HAP-1 (cell line): ENCODE data around the gene SYNCRIP.

Experiments used
- DNase-seq, 2 experiments: peaks; one replicate each; pipeline ENCODE4 v3.0.0-alpha.2; 2016 to 2020; ENCODE audit warnings: low spot score in 2 of 2
- H3K27me3 ChIP-seq: fragments of 250-450 bp; sonication (Bioruptor Pico); 2 replicates; pipeline ENCODE4 v1.5.1; 2020; ENCODE audit warnings: low read depth, mild to moderate bottlenecking, moderate library complexity
- H3K36me3 ChIP-seq: fragments of 250-450 bp; sonication (Bioruptor Pico); replicated peaks from 2 replicates; pipeline ENCODE4 v1.5.1; 2020; ENCODE audit warnings: mild to moderate bottlenecking
- H3K4me1 ChIP-seq: fragments of 250-450 bp; sonication (Bioruptor Pico); 2 replicates; pipeline ENCODE4 v1.5.1; 2020; ENCODE audit warnings: mild to moderate bottlenecking
- H3K4me3 ChIP-seq: fragments of 250-450 bp; sonication (Bioruptor Pico); 2 replicates; pipeline ENCODE4 v1.5.1; 2020; ENCODE audit warnings: mild to moderate bottlenecking, moderate library complexity
- H3K9me3 ChIP-seq: fragments of 250-450 bp; sonication (Bioruptor Pico); 2 replicates; pipeline ENCODE4 v1.5.1; 2020; ENCODE audit warnings: mild to moderate bottlenecking, moderate library complexity
- in situ Hi-C: fragments of 300-500 bp; cut with MboI; formaldehyde crosslinking; loops from 3 replicates; pipeline ENCODE4 v1.14.3; 2020; ENCODE audit warnings: low sequenced_read_pairs, inconsistent platforms, mixed read lengths

Gene SYNCRIP

DNA sequence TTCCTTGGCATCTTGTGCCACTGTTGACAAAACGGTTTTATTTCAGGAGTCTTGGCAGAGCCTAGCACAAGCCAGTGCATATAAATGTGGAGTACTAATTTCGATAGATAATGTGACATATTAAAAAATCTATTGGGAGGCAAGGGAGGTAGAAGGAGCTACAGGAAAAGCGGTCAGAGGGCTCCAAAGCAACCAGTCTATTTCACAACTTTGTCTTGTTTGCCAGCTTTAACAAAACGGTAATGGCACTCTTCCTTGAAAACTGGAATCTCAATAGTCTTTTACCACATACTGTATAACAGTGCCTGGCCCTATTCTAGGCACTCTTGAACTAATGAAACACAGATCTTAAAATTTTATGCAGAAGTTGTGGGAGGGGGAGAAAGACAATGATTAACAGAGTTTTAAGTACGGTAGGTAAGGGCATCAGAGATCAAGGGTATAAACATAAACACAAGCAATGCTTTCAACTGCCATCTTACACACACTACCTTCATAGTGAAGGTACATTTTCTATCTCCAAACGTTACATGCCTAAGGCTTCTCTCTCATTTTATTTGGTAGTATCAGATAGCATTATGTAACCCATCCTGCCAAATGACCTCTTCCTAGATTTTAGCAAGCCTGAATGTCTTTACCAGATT lies 33.5 kb upstream of the SYNCRIP start:
- Histone ChIP-seq H3K36me3 (peaks cover 47% of the 10 kb centered on the region), H3K4me1 (peaks cover 33% of the 10 kb centered on the region), H3K27me3 (no peaks in the 10 kb centered on the region), H3K9me3 (no peaks in the 10 kb centered on the region), H3K4me3 (peak overlapping the region; percentile 96)
- no peak for DNase-seq
- in situ Hi-C loops = loop anchor here (5.0 kb wide), 1 partner anchor 34 kb away; the partner anchor contains the start of gene SYNCRIP

- peaks cover 38% of the 10 kb centered on the region for H3K4me1 ChIP-seq
- peak; percentile 27 to 38 for DNase-seq
- H3K36me3 ChIP-seq = peaks cover 47% of the 10 kb centered on the region
- H3K4me3 ChIP-seq = peak overlapping the region; percentile 96
- in situ Hi-C loops = loop anchor here (5.0 kb wide), 1 partner anchor 33 kb away; the partner anchor contains the start of gene SYNCRIP
- no peaks in the 10 kb centered on the region for H3K9me3 ChIP-seq
- H3K27me3 ChIP-seq = no peaks in the 10 kb centered on the region
These were observed 32.5 kb upstream of the SYNCRIP start for GRCh38 chr6:85675030-85675819.

DNA sequence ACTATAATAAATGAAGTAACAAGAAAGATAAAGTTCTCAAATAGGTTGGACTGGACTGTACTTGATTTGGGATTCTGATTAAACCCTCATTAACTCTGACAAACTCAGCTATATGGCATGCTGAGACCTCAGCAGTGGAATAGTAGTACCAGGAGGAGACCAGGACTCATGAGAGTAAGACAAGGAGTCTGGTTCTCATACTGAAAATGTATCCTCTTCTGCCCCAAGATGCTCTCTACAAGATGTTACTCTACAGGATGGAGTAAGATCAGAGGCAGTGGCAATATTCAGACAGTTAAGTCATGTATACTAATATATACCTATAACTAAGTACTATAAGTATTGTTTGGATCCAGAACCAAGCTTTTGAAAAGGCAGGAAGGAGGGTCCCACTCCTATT lies 31.9 kb upstream of the SYNCRIP start:
- H3K27me3 ChIP-seq = no peaks in the 10 kb centered on the region
- no peaks in the 10 kb centered on the region for H3K9me3 ChIP-seq
- DNase-seq = no peak
- H3K4me1 ChIP-seq = peaks cover 40% of the 10 kb centered on the region
- H3K36me3 ChIP-seq = peaks cover 47% of the 10 kb centered on the region
- in situ Hi-C loops = loop anchor here (5.0 kb wide), 1 partner anchor 32 kb away; the partner anchor contains the start of gene SYNCRIP
- no peak overlapping the region for H3K4me3 ChIP-seq

DNA sequence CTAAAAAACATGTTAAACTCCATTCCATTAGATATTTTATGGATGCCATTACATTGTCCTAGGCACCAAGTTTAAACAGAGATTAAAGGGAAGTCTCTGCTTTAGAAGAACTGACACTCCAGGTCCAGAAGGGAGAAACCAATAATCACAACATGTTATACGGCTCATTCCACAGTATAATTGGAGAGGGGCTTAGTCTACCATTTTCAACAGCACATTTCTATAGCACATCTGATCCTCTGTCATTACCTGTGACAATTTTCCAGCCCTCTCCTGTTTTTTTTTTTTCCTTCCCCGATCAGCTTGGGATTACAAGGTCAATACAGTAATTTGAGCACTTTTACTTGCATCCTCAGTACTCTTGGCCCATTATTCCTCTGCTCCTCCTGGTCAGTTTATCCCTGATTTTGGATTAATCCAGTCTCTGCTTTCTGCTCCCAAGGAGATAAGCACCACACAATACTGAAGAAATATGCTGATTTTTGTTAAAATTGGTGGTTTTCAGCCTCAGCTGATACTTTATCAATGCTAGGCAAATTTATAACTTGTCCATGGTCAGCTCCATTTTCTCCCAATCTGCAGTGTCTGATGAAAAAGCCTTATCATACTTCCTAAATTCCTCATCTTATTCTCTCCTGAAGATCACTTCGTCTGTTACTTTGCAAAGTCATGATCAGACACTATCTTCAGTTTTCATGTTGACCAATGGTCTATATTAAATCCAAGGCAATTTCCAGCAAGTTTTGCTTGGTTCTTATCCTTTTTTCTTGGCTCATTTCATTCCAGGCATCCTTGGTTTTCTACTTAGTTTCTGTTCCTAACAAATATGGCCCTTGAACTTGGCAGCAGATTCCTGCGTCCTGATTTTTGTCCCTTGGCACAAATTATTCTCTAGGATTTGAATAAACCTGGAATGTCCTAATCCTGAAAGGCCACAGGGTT lies 30.8 kb upstream of the SYNCRIP start:
- Histone ChIP-seq H3K4me1 (peaks cover 34% of the 10 kb centered on the region), H3K4me3 (no peak overlapping the region), H3K27me3 (no peaks in the 10 kb centered on the region), H3K36me3 (peaks cover 47% of the 10 kb centered on the region), H3K9me3 (no peaks in the 10 kb centered on the region)
- in situ Hi-C loops = no loop called here
- no peak for DNase-seq

GRCh38 chr6:85672623-85673022 lies 29.9 kb upstream of the SYNCRIP start:
- Histone ChIP-seq H3K36me3 (peaks cover 39% of the 10 kb centered on the region), H3K4me3 (no peak overlapping the region), H3K9me3 (no peaks in the 10 kb centered on the region), H3K4me1 (peaks cover 34% of the 10 kb centered on the region), H3K27me3 (no peaks in the 10 kb centered on the region)
- in situ Hi-C loops = no loop called here
- no peak for DNase-seq

DNA sequence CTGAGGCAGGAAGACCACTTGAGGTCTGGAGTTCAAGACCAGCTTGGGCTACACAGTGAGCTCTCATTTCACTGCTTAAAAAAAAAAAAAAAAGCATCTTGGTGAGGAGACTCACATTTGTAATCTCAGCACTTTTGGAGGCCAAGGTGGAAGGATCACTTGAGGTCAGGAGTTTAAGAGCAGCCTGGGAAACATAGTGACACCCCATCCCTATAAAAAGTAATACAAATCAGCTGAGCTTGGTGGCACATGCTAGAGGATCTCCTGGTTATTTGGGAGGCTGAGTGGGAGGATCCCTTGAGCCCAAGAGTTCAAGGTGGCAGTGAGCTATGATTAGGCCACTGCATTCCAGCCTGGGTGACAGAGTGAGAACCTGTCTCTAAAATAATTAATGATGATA lies 29.4 kb upstream of the SYNCRIP start:
- Histone ChIP-seq H3K9me3 (no peaks in the 10 kb centered on the region), H3K36me3 (peaks cover 33% of the 10 kb centered on the region), H3K4me3 (no peak overlapping the region), H3K27me3 (no peaks in the 10 kb centered on the region), H3K4me1 (peaks cover 34% of the 10 kb centered on the region)
- in situ Hi-C loops = no loop called here
- peak in 1 of 2 experiments; percentile 11 for DNase-seq

DNA sequence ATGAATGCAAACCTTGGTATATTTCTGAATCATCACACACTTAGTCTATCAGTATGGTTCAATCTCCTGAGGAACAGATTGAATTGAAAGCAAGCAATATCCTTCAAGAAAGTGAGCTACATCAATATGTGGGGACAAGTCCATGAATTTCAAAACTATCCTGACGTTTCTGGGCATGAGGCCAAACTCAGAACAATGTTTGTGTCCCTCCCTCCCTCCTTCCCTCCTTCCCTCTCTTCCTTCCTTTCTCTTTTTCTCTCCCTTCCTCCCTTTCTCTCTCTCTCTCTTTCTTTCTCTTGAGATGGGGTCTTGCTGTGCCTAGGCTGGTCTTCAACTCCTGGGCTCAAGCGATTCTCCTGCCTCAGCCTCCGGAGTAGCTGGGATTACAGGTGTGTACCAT lies 27.9 kb upstream of the SYNCRIP start:
- Histone ChIP-seq H3K27me3 (no peaks in the 10 kb centered on the region), H3K4me3 (no peak overlapping the region), H3K9me3 (no peaks in the 10 kb centered on the region), H3K4me1 (peaks cover 29% of the 10 kb centered on the region), H3K36me3 (peaks cover 18% of the 10 kb centered on the region)
- DNase-seq = peak in 1 of 2 experiments; percentile 49
- in situ Hi-C loops = no loop called here

DNA sequence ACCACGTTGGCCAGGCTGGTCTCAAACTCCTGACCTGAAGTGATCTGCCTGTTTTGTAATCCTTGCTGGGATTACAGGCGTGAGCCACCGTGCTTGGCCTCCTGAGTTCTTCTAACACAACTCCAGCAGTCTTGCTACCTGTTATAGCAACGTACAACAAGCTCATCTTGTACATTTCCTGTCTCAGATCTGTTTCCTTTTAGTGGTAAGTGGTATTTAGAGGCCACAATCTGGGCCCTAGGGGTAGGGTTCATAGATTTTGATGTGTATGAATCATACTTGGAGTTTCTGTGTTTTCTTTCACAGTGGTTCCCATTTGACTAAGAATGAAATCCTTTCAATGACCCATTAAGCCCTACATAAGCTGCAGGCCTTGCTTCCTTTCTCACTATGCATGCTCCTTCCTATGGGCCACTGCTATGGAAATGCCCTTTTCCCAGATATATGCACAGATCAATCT lies 27.1 kb upstream of the SYNCRIP start:
- Histone ChIP-seq H3K4me1 (peaks cover 21% of the 10 kb centered on the region), H3K9me3 (no peaks in the 10 kb centered on the region), H3K4me3 (no peak overlapping the region), H3K36me3 (peaks cover 10% of the 10 kb centered on the region), H3K27me3 (no peaks in the 10 kb centered on the region)
- in situ Hi-C loops = no loop called here
- DNase-seq = peak; percentile 48 to 77

DNA sequence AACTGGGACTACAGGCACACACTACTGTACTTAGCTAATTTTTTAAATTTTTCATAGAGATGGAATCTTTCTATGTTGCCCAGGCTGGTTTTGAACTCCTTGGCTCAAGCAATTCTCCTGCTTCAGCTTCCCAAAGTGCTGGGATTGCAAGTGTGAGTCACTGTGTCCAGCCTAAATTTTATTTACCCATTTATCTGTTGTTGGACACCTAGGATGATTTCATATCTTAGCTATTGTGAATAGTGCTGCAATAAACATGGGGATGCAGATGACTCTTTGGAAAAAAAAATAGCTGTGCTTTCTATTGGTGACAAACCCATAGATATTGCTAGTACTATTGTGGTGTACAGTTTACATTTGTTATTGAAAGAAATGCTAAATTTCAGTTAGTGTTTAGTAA lies 19.6 kb upstream of the SYNCRIP start:
- Histone ChIP-seq H3K27me3 (no peaks in the 10 kb centered on the region), H3K4me3 (no peak overlapping the region), H3K4me1 (no peaks in the 10 kb centered on the region), H3K9me3 (no peaks in the 10 kb centered on the region), H3K36me3 (no peaks in the 10 kb centered on the region)
- in situ Hi-C loops = no loop called here
- no peak for DNase-seq

DNA sequence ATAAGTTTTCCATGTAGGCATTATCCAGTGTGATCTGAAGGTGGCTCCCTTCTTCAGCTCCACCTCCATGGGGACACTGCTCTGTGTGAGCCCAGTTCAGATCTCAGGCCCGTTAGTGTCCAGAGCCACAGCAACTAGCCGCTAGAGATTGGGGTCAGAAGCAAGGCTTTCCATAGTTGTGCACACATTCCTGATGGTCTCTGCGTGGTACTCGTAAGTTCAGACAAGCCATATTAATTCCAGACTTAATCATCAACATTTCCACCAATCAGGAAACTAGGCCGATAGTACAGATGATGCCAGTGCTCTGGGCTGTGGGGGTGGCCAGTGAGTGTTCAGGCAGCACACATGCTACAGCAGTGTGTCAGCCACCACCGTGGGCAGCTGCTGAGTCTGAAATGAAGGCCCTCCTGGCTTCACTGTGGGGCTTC lies 17.5 kb upstream of the SYNCRIP start:
- no peak for DNase-seq
- Histone ChIP-seq H3K27me3 (no peaks in the 10 kb centered on the region), H3K4me1 (no peaks in the 10 kb centered on the region), H3K9me3 (no peaks in the 10 kb centered on the region), H3K4me3 (no peak overlapping the region), H3K36me3 (no peaks in the 10 kb centered on the region)
- in situ Hi-C loops = no loop called here

DNA sequence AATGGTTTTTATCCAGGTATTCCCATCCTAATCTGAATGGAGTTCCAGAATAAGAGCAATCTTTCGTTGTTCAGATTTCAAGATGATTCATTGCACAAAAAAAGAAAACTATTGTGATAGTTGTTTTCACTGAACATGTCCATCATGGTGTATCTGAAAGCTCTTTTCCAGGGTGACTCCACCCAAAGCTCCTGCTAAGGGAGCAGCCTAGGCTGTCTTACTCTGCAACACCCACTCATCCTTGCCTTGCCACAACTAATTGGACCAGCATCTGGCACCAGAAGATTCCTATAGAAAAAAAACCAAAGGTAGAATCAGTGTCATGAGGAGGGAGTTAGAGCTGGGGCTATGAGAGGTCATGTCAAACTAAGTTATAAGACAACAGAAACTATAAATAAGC lies 7.9 kb upstream of the SYNCRIP start:
- in situ Hi-C loops = no loop called here
- no peaks in the 10 kb centered on the region for H3K36me3 ChIP-seq

DNA sequence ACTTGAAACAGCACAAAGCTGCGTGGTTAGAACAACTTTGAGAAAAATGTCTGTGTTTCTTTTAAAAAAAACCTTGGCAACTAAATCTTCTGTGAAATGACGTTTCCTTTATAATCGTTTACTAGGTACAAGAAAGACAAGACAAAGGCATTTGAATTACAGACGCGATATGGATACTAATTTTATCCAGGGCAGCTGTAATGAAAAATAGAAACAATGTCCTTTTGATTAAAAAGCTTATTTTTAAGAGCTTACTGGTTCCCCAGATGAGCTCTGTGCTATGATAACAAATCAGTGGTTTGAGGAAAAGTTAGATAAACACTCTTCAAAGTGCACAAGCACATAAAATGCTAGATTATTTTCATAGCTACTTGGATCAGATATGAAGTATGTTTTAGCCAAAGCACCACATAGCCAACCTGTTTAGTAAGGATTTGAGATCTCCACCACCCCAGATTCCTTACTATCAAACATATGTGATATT lies 1.6 kb upstream of the SYNCRIP start:
- Histone ChIP-seq H3K36me3 (peaks cover 30% of the 10 kb centered on the region), H3K4me1 (peaks cover 22% of the 10 kb centered on the region), H3K4me3 (peak overlapping the region; percentile 49), H3K27me3 (no peaks in the 10 kb centered on the region; the same call in 1 of the 2 replicates), H3K9me3 (0 out of 2 replicates have a peak, but pooled peaks cover 3% of the 10 kb centered on the region)
- in situ Hi-C loops = loop anchor here (5.0 kb wide), 1 partner anchor 33 kb away; no protein-coding TSS in a partner anchor
- DNase-seq = no peak

More for the DNA sequence above, 7.9 kb upstream of the SYNCRIP start:
- Histone ChIP-seq H3K4me3 (no peak overlapping the region), H3K27me3 (no peaks in the 10 kb centered on the region), H3K9me3 (0 out of 2 replicates have a peak, but pooled peaks cover 1% of the 10 kb centered on the region), H3K4me1 (no peaks in the 10 kb centered on the region)
- no peak for DNase-seq
